GM18873 (cell line): ENCODE measurements around the gene VARS1.
A peak's percentile ranks its signal among the peaks of the same experiment; 100 is the strongest.
"Not testable (repeated sequence)": the region's sequence is repeated elsewhere in the genome, so short reads cannot be mapped to it uniquely, and the experiment has no call there.

Source experiments
- ATAC-seq: cut with Tn5 transposase; IDR thresholded peaks from one replicate; pipeline ENCODE4 v1.9.1; 2021; ENCODE audit warnings: mild to moderate bottlenecking, moderate library complexity, moderate number of reproducible peaks; ENCODE audit not compliant: unreplicated experiment, low FRiP score

VARS1 gene

DNA sequence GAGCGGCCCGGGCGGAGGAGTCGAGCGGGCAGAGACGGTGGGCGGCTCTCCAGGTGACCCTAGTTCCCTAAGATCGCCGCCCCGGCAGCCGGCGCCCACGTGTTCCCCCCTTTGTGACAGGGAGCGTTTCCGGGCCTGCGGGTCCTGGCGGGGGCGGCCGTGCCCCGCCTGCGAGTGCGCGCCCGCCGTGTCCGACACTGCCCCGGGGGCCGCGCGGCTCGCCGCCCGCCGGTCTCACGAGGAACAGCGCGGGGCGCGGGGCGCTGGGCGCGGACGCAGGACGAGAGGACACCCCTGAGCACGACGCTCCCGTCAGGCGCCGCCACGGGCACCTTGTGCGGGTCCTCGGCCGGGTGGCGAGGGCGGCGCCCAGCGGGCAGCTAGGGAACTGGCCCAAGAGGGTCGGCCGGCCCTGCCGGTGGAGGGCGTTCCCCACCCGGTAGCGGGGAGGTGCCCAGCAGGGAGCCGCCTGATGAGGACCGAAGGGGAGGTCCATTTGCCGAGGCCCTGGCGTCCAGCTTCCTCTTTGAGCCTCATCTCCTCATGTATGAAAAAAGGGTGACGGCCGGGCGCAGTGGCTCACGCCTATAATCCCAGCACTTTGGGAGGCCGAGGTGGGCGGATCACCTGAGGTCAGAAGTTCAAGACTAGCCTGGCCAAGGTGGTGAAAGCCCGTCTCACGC, at the start of gene VARS1:
Gene VARS1 (minus strand): TSS at position 137 of the 683 bp plus-strand sequence. CDS start 535 bp downstream, outside the sequence.
- no peak for ATAC-seq

DNA sequence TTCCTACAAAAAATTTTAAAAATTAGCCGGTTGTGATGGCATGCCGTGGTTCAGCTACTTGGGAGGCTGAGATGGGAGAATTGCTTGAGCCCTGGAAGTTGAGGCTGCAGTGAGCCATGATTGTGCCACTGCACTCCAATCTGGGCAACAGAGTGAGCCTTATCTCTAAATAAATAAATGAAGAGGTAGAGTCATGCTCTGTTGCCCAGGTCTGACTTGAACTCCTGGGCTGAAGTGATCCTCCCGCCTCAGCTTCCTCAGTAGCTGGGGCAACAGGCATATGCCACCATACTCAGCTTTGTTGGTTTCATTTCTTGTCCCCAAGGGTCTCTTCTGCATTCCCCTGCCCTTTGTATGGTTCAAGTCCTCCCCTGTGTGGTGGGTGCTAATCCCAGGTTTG, 49.0 kb upstream of the VARS1 start:
- no peak for ATAC-seq

DNA sequence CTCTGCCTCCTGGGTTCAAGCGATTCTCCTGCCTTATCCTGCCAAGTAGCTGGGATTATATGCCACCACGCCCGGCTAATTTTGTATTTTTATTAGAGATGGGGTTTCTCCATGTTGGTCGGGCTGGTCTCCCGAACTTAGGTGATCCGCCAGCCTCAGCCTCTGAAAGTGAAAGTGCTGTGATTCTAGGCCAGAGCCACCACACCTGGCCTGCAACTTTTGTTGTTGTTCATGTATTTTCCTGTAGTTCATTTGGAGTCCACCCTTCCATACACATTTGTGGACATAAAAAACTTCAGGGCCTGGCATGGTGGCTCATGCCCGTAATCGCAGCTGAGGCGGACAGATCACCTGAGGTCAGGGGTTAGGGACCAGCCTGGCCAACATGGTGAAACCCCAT, 46.5 kb upstream of the VARS1 start:
- ATAC-seq: no peak

DNA sequence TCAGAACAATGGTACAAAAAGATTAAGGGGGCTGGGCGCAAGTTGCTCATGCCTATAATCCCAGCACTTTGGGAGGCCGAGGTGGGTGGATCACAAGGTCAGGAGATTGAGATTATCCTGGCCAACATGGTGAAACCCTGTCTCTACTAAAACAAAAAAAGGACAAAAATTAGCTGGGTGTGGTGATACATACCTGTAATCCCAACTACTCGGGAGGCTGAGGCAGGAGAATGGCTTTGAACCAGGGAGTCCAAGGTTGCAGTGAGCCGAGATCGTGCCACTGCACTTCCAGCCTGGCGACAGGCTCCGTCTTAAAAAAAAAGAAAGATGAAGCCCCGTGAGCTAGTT, 44.2 kb upstream of the VARS1 start:
- ATAC-seq: not testable (repeated sequence)

DNA sequence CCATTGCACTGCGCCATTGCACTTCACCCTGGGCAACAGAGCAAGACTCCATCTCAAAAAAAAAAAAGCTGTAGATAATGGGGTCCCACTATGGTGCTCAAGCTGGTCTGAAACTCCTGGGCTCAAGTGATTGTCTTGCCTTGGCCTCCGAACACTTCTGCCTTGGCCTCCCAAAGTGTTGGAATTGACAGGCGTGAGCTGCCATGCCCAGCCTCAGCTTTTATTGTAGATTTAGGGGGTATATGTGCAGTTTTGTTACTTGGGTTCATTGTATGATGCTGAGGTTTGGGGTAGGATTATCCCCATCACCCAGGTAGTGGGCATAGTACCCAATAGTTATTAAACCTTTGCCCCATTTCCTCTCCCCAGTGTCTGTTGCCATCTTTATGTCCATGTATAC, 43.4 kb upstream of the VARS1 start:
- no peak for ATAC-seq

DNA sequence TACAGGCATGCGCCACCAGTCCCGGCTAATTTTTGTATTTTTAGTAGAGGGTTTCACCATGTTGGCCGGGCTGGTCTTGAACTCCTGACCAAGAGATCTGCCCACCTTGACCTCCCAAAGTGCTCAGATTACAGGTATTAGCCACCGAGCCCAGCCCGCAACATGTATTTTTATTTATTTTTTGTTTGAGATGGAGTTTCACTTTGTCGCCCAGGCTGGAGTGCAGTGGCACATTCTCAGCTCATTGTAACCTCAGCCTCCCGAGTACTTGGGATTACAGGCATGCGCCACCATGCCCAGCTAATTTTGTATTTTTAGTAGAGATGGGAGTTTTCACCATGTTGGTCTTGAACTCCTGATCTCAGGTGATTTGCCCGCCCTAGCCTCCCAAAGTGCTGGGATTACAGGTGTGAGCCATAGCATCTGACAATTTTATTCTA, 42.6 kb upstream of the VARS1 start:
- not testable (repeated sequence) for ATAC-seq

DNA sequence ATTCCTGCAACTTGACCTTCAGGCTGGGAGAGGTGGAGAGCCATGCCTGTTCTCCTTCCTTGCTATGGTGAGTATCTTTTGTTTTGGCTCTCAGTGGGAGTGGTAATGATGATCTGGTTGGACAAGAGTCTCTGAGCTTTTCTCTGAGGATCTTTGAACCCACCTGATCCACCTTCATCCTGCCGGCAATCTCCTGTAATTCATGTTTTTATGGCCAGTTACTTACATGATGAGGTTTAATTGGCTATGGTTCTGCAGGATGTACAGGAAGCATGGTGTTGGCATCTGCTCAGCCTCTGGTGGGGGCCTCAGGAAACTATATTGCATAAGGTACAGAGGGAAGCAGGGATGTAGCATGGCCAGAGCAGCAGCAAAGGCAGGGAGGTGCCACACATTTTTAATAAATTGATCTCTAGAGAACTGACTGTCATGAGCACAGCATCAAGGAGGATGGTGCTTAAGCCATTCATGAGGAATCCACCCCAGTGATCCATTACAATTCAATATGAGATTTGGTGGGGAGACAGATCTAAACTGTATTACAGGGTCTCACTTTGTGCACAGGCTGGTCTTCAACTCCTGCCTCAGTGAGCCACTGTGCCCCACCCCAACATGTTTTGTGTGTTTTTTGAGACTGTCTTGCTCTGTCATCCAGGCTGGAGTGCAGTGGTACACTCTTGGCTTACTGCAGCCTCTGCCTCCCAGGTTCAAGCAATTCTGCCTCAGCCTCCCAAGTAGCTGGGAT, 42.0 kb upstream of the VARS1 start:
- ATAC-seq: no peak

DNA sequence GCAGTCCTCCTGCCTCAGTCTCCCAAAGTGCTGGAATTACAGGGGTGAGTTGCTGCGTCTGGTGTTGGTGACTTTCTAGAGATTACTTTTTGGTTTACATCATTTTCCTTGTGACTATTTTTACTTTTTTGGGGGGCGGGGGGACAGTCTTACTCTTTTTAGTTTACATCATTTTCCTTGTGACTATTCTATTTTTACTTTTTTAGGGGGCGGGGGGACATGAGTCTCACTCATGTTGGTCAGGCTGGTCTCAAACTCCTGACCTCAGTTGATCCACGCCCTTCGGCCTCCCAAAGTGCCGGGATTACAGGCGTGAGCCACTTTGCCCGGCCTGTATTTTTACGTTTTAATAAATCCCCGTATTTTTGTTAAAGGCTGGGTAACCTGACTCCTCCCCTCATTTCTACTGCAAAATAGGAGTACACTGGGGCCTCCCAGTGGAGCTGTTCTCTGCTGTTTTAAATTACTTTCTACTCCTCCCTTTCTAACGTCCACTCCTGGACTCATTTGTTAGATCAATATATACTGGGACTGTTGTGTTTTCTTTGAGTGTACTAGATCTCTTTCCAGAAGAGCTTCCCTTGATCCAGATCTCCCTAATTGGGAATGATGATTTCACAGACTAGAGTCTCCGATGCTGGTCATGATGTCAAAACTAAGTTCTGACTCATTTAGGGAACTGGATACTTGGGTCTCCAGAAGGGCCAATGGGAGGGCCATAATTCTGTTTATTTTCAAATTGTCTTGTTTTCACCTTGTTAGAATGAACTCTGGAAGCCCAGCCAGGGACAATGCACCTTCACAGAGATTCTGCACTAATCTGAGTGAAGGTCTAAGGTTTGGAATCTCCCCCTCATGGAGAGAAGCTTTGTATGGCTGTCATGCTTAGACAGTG, 41.2 kb upstream of the VARS1 start:
- ATAC-seq: no peak

DNA sequence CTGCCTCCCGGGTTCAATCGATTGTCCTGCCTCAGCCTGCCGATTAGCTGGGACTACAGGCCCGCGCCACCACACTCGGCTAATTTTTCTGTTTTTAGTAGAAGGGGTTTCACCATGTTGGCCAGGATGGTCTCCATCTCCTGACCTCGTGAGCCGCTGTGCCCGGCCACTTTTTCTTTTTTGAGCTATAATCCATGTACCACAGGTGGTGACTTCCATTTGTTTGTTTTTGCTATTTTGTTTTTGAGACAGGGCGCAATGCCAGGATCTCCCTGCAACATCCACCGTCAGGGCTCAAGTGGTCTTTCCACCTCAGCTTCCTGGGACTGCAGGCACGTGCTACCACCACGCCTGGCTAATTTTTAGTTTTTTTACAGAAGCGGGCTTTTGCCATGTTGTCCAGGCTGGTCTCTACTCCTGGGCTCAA, 40.5 kb upstream of the VARS1 start:
- ATAC-seq: no peak

DNA sequence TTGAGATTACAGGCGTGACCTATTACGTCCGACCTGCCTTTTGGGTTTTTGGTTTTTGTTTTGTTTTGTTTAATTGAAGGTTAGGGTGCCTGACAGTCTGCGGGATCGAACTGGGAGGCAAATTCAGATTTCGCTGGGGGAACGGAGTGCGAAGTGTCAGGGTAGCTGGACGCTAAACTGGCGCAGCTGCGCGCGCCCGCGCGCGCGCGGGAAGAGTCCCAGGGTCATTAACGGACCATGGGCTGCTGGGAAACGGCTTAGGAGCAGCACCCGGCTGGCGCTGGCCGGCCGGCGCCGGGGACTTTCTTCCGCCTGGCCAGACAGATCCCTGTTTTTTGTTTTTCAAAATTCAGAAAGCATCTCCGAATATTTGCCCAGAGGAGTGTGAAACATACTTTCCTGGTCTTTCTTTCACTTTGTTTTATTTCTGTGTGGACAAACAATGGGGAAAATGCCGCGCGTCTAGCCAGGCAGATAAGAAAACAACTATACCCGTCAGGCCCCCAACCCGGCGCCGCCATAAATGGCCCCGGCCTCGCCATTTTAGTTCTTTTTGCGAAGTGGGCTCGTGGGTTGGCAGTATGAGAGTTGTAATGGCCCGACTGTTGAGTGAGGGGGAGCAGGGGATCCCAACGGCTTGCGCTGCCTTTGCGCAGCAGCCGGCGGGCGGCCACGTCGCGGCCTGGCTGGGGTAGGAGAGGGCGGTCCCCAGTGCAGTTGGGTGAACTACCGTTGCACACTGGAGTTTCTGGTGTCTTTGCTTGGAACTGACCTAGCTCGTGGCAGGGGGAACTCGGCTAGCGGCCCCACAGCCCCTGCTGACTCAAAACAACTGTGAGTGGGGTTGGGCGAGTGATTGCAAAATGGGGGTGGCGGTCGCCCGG, 39.1 kb upstream of the VARS1 start:
- ATAC-seq: no peak

DNA sequence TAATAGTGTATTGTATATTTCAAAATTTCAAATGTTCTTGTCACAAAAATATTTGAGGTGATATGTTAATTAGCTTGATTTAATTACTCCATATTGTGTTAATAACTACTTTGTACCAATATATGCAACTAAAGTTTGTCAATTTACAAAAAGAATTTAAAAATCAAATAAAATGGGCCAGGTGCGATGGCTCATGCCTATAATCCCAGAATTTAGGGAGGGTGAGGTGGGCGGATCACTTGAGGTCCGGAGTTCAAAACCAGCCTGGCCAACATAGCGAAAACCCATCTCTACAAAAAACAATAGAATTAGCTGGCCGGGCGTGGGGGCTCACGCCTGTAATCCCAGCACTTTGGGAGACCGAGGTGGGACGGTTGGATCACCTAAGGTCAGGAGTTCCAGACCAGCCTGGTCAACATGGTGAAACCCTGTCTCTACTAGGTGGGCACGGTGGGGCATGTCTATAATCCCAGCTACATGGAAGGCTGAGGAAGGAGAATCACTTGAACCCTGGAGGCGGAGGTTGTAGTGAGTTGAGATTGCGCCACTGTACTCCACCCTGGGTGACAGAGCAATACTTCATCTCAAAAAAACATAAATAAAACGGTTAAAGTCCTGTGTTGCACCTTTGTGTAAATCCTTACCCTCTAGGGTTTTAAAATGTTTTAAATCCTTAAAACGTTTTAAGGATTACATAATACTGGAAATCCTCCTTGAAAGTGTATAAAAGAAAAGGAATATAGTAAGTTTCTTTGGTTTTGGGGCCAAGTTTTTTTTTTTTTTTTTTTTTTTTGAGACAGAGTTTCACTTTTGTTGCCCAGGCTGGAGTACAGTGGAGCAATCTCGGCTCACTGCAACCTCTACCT, 36.0 kb upstream of the VARS1 start:
- no peak for ATAC-seq

DNA sequence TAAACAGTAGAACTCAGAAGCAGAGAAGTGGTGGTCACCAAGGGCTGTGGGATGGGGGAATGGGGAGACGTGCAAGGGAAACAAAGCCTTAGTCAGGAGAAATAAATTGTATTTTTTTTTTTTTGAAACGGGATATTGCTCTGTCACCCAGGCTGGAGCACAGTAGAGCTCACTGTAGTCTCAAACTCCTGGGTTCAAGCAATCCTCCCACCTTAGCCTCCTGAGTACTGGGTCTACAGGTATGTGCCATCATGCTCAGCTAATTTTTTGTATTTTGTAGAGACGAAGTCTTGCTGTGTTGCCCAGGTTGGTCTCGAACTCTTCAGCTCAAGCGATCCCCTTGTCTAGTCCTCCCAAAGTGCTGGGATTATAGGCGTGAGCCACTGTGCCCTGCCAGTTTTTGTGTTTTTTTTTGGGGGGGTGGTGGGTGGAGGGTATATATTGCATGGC, 35.4 kb upstream of the VARS1 start:
- no peak for ATAC-seq

DNA sequence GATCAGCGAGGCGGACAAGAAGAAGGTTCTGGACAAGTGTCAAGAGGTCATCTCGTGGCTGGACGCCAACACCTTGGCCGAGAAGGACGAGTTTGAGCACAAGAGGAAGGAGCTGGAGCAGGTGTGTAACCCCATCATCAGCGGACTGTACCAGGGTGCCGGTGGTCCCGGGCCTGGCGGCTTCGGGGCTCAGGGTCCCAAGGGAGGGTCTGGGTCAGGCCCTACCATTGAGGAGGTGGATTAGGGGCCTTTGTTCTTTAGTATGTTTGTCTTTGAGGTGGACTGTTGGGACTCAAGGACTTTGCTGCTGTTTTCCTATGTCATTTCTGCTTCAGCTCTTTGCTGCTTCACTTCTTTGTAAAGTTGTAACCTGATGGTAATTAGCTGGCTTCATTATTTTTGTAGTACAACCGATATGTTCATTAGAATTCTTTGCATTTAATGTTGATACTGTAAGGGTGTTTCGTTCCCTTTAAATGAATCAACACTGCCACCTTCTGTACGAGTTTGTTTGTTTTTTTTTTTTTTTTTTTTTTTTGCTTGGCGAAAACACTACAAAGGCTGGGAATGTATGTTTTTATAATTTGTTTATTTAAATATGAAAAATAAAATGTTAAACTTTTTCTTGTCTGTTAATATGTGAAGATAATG, 34.2 kb upstream of the VARS1 start:
- no peak for ATAC-seq

DNA sequence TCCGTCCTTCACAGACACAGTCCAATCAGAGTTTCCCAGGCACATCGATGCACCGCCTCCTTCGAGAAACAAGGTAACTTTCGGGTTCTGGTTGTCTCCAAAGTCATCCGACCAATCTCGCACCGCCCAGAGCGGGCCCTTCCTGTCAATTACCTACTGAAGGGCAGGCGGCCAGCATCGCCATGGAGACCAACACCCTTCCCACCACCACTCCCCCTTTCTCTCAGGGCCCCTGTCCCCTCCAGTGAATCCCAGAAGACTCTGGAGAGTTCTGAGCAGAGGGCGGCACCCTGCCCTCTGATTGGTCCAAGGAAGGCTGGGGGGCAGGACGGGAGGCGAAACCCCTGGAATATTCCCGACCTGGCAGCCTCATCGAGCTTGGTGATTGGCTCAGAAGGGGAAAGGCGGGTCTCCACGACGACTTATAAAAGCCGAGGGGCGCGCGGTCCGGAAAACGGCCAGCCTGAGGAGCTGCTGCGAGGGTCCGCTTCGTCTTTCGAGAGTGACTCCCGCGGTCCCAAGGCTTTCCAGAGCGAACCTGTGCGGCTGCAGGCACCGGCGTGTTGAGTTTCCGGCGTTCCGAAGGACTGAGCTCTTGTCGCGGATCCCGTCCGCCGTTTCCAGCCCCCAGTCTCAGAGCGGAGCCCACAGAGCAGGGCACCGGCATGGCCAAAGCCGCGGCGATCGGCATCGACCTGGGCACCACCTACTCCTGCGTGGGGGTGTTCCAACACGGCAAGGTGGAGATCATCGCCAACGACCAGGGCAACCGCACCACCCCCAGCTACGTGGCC, 31.9 kb upstream of the VARS1 start, which contains the start of gene HSPA1B:
Gene HSPA1B (plus strand): TSS at position 453 of the 794 bp plus-strand sequence. CDS start 213 bp downstream, at position 666.
- peak; percentile 60 for ATAC-seq

DNA sequence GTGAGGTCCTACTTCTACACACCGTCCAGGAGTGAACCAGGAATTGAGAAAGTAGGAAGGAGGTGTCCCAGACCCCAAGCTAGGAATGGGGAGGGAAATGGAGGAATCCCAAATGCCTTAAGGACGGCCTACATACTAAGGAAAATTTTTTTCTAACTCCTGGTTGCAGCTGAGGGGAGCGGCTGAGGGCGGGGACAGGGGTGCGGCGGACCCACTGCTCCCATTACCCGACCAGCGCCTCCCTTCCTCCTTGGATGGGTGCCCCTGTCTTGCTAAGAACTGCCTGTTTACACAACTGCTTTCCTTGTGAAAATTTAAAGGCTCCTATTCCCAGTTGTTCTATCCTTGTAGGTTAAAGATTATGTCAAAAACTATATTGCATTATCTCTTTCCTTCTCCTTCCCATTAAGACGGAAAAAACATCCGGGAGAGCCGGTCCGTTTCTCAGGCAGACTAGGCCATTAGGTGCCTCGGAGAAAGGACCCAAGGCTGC, 31.3 kb upstream of the VARS1 start:
- peak; percentile 6 for ATAC-seq

DNA sequence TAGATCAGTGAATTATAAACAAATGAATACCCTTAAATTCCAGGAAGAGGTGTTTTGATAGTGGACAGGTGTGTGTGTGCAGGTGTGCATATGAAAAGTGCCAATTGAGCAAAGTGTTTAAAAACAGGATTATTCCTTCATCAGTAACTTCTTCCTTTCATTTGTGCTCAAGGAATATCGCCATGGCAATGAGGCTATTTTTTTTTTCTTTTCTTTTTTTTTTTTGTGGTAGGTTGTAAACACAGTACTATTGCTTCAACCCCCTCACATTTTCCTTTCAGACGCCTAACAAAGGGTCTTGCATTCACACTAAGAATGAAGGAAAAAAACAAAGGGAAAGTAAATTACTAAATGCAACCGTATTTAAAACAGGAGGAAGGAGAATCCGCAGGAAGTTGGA, 30.0 kb upstream of the VARS1 start:
- no peak for ATAC-seq

DNA sequence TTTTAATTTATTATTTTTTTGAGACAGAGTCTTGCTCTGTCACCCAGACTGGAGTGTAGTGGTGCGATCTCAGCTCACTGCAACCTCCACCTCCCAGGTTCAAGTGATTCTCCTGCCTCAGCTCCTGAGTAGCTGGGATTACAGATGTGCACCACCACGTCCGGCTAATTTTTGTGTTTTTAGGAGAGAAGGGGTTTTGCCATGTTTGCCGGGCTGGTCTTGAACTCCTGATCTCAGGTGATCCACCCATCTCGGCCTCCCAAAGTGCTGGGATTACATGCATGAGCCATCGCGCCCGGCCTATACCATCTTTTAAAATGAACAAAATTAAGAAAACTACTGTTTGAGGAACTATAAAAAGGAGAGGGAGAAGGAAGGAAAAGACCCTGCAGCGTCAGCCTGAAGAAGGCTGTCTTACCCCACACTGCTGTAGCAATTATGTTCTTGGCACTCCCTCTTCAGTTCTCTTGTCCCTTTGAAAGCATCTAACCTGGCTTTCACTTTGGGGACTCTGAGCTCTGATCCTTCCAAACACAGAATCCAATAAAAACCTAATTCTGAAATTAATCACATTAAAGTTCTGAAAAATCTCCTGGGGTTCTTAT, 28.1 kb upstream of the VARS1 start:
- not testable (repeated sequence) for ATAC-seq
